ENCODE measurements around the gene SHISAL1.

GRCh38 chr22:44325718-44326490, 13.2 kb upstream of the SHISAL1 start:
- TF ChIP-seq EZH2 (IDR thresholded peaks at IDR 0.05; ENCODE audit: borderline replicate concordance, insufficient read depth, low read depth, low read length, poor library complexity, severe bottlenecking): no peak
- TF ChIP-seq, protein P1, sequence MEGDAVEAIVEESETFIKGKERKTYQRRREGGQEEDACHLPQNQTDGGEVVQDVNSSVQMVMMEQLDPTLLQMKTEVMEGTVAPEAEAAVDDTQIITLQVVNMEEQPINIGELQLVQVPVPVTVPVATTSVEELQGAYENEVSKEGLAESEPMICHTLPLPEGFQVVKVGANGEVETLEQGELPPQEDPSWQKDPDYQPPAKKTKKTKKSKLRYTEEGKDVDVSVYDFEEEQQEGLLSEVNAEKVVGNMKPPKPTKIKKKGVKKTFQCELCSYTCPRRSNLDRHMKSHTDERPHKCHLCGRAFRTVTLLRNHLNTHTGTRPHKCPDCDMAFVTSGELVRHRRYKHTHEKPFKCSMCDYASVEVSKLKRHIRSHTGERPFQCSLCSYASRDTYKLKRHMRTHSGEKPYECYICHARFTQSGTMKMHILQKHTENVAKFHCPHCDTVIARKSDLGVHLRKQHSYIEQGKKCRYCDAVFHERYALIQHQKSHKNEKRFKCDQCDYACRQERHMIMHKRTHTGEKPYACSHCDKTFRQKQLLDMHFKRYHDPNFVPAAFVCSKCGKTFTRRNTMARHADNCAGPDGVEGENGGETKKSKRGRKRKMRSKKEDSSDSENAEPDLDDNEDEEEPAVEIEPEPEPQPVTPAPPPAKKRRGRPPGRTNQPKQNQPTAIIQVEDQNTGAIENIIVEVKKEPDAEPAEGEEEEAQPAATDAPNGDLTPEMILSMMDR (IDR thresholded peaks at IDR 0.05): no peak
